HepG2 (cell line): ENCODE results near the gene RTP2. TPM values are rescaled to one million over a fixed set of nuclear protein-coding genes. Genes with fewer than 3 reads are reported as not detected.
A peak's percentile ranks its signal among the peaks of the same experiment; 100 is the strongest.

Experiments used
- GFI1 ChIP-seq: sonication (generic); formaldehyde crosslinking; IDR thresholded peaks from 2 replicates; pipeline ENCODE4 v1.5.0; 2020; ENCODE audit warnings: missing genetic modification reagents, mild to moderate bottlenecking, borderline replicate concordance
- KAT8 ChIP-seq: IDR thresholded peaks from 2 replicates; pipeline ENCODE4 v1.6.1; 2016; ENCODE audit warnings: missing genetic modification reagents, missing compliant biosample characterization
- MTA1 ChIP-seq: sonication (generic); formaldehyde crosslinking; IDR thresholded peaks from 2 replicates; pipeline ENCODE4 v1.4.0; 2020; ENCODE audit warnings: missing genetic modification reagents, mild to moderate bottlenecking, borderline replicate concordance
- NFYB ChIP-seq: sonication (generic); formaldehyde crosslinking; IDR thresholded peaks from 2 replicates; pipeline ENCODE4 v1.4.0; 2020; ENCODE audit warnings: missing genetic modification reagents
- NFYC ChIP-seq: IDR thresholded peaks from 2 replicates; pipeline ENCODE4 v1.6.1; 2016; ENCODE audit warnings: missing genetic modification reagents, missing compliant biosample characterization
- NPAS2 ChIP-seq: sonication (generic); formaldehyde crosslinking; IDR thresholded peaks from 2 replicates; pipeline ENCODE4 v1.8.0; 2022; ENCODE audit warnings: mild to moderate bottlenecking, missing genetic modification reagents, borderline replicate concordance
- PLRG1 ChIP-seq: fragments of 450-650 bp; conservative IDR thresholded peaks from 2 replicates; pipeline ENCODE4 v1.6.1; 2016
- RFX1 ChIP-seq: fragments of 450-650 bp; IDR thresholded peaks from 2 replicates; pipeline ENCODE4 v1.6.1; 2017
- SMC3 ChIP-seq: IDR thresholded peaks from 2 replicates; pipeline ENCODE4 v1.6.1; 2011; ENCODE audit warnings: low read length, improper control_type of control experiment
- SSRP1 ChIP-seq: IDR thresholded peaks from 2 replicates; pipeline ENCODE4 v1.6.1; 2016; ENCODE audit warnings: control low read depth
- TP53 ChIP-seq: sonication (generic); formaldehyde crosslinking; conservative IDR thresholded peaks from 2 replicates; pipeline ENCODE4 v1.4.0; 2020; ENCODE audit warnings: missing genetic modification reagents
- ZNF296 ChIP-seq: sonication (generic); formaldehyde crosslinking; conservative IDR thresholded peaks from 2 replicates; pipeline ENCODE4 v1.5.0; 2020; ENCODE audit warnings: mild to moderate bottlenecking, missing genetic modification reagents
- ZNF335 ChIP-seq: sonication (generic); formaldehyde crosslinking; IDR thresholded peaks from 2 replicates; pipeline ENCODE4 v1.4.0; 2020; ENCODE audit warnings: missing genetic modification reagents
- ZNF350 ChIP-seq: sonication (generic); formaldehyde crosslinking; IDR thresholded peaks from 2 replicates; pipeline ENCODE4 v1.4.0; 2020; ENCODE audit warnings: mild to moderate bottlenecking, low read depth, missing genetic modification reagents, borderline replicate concordance
- ZNF496 ChIP-seq: sonication (generic); formaldehyde crosslinking; IDR thresholded peaks from 2 replicates; pipeline ENCODE4 v1.8.1; 2023; ENCODE audit warnings: mild to moderate bottlenecking, moderate library complexity, missing genetic modification reagents; ENCODE audit not compliant: insufficient replicate concordance
- ZNF563 ChIP-seq: sonication (generic); formaldehyde crosslinking; IDR thresholded peaks from 2 replicates; pipeline ENCODE4 v1.8.0; 2022; ENCODE audit warnings: mild to moderate bottlenecking, moderate library complexity, missing genetic modification reagents
- ZNF616 ChIP-seq: sonication (generic); formaldehyde crosslinking; IDR thresholded peaks from 2 replicates; pipeline ENCODE4 v1.5.0; 2020; ENCODE audit warnings: low read depth, mild to moderate bottlenecking, missing genetic modification reagents
- ZNF850 ChIP-seq: sonication (generic); formaldehyde crosslinking; conservative IDR thresholded peaks from 2 replicates; pipeline ENCODE4 v1.9.0; 2021; ENCODE audit warnings: mild to moderate bottlenecking, missing genetic modification reagents
- polyA plus RNA-seq, 8 experiments: library from polyadenylated mRNA; depleted of rRNA in 3 of 8; stranded (reverse) in 7 of 8; unstranded in 1 of 8; fragments of >200 nt; fragmentation: Illumina TruSeq in 4 of 8; extraction: Trizol in 4 of 8; gene quantifications; 2 replicates each; pipeline versions ENCODE4 v1.2.1 to v1.2.3, GENCODE V29; 2011 to 2016; ENCODE audit warnings: low read depth in 4 of 8, missing spikeins in 1 of 8, mixed read lengths in 1 of 8; ENCODE audit not compliant: insufficient read depth in 1 of 8
- total RNA-seq, 5 experiments: library from RNA; depleted of rRNA; stranded (reverse); fragments of >200 nt; fragmentation: Illumina TruSeq; extraction: Trizol; gene quantifications; 2 replicates each; pipeline ENCODE4 v1.2.3, GENCODE V29; 2016; ENCODE audit warnings: low read depth in 1 of 5
- TF ChIP-seq, protein P1 (sequence below): sonication (generic); formaldehyde crosslinking; IDR thresholded peaks from 2 replicates; pipeline ENCODE4 v1.5.1; 2020; ENCODE audit warnings: mild to moderate bottlenecking, missing genetic modification reagents, moderate library complexity
- TF ChIP-seq, protein P2 (sequence below): sonication (generic); formaldehyde crosslinking; IDR thresholded peaks from 2 replicates; pipeline ENCODE4 v1.4.0; 2020; ENCODE audit warnings: missing genetic modification reagents
- TF ChIP-seq, protein P3 (sequence below): sonication (generic); formaldehyde crosslinking; conservative IDR thresholded peaks from 2 replicates; pipeline ENCODE4 v1.4.0; 2020; ENCODE audit warnings: missing genetic modification reagents
- TF ChIP-seq, protein P4 (sequence below): IDR thresholded peaks from 2 replicates; pipeline ENCODE4 v1.6.1; 2016; ENCODE audit warnings: missing compliant biosample characterization, missing genetic modification reagents, borderline replicate concordance

RTP2 gene
- total and polyA plus RNA-seq, 2 of the 13 experiments (the other 11 are each of a cell fraction or from before 2014, with no cell fraction given) = not detected

DNA sequence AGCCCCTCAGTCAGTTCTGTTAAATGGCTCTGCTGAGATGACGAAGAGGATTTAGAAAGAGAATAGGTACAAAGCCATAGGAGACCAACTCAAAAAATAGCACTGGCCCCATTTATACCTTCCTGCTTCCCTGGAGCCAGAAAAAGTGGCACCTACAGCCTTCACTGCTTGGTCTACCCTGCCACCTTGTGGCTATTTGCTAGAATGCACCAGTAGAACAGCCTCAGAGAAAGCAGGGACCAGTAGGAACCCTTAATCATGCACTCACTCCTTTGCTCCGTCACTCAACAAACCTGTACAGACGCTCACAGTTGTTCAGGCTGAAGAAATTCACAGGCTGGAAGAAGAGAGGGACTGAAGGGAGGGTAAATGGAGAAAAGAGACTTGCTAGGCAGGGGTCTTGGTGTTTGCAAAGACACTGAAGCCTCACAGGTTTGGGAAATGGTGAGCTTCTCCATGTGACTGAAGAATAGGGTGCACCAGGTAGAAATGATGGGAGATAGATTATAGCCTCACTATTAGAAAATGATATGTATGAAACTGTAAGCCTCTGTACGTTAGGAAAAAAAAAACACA lies 12.1 kb upstream of the RTP2 start (continued):
- TF ChIP-seq, protein P1, sequence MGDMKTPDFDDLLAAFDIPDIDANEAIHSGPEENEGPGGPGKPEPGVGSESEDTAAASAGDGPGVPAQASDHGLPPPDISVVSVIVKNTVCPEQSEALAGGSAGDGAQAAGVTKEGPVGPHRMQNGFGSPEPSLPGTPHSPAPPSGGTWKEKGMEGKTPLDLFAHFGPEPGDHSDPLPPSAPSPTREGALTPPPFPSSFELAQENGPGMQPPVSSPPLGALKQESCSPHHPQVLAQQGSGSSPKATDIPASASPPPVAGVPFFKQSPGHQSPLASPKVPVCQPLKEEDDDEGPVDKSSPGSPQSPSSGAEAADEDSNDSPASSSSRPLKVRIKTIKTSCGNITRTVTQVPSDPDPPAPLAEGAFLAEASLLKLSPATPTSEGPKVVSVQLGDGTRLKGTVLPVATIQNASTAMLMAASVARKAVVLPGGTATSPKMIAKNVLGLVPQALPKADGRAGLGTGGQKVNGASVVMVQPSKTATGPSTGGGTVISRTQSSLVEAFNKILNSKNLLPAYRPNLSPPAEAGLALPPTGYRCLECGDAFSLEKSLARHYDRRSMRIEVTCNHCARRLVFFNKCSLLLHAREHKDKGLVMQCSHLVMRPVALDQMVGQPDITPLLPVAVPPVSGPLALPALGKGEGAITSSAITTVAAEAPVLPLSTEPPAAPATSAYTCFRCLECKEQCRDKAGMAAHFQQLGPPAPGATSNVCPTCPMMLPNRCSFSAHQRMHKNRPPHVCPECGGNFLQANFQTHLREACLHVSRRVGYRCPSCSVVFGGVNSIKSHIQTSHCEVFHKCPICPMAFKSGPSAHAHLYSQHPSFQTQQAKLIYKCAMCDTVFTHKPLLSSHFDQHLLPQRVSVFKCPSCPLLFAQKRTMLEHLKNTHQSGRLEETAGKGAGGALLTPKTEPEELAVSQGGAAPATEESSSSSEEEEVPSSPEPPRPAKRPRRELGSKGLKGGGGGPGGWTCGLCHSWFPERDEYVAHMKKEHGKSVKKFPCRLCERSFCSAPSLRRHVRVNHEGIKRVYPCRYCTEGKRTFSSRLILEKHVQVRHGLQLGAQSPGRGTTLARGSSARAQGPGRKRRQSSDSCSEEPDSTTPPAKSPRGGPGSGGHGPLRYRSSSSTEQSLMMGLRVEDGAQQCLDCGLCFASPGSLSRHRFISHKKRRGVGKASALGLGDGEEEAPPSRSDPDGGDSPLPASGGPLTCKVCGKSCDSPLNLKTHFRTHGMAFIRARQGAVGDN (CRISPR knock-in tag) = no peak
- TF ChIP-seq ZNF335 (CRISPR knock-in tag) (no peak), NFYB (CRISPR knock-in tag) (no peak), PLRG1 (no peak), SSRP1 (CRISPR knock-in tag) (no peak), ZNF563 (CRISPR knock-in tag) (no peak), ZNF296 (CRISPR knock-in tag) (no peak), ZNF350 (no peak), RFX1 (no peak), ZNF850 (CRISPR knock-in tag) (no peak), ZNF496 (CRISPR knock-in tag) (no peak), MTA1 (CRISPR knock-in tag) (no peak), NPAS2 (CRISPR knock-in tag) (no peak), GFI1 (CRISPR knock-in tag) (no peak), ZNF616 (CRISPR knock-in tag) (no peak), KAT8 (CRISPR knock-in tag) (no peak), TP53 (no peak), NFYC (CRISPR knock-in tag) (no peak), SMC3 (peak; percentile 91)
- TF ChIP-seq, protein P2, sequence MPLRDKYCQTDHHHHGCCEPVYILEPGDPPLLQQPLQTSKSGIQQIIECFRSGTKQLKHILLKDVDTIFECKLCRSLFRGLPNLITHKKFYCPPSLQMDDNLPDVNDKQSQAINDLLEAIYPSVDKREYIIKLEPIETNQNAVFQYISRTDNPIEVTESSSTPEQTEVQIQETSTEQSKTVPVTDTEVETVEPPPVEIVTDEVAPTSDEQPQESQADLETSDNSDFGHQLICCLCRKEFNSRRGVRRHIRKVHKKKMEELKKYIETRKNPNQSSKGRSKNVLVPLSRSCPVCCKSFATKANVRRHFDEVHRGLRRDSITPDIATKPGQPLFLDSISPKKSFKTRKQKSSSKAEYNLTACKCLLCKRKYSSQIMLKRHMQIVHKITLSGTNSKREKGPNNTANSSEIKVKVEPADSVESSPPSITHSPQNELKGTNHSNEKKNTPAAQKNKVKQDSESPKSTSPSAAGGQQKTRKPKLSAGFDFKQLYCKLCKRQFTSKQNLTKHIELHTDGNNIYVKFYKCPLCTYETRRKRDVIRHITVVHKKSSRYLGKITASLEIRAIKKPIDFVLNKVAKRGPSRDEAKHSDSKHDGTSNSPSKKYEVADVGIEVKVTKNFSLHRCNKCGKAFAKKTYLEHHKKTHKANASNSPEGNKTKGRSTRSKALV (CRISPR knock-in tag) = no peak
- TF ChIP-seq, protein P3, sequence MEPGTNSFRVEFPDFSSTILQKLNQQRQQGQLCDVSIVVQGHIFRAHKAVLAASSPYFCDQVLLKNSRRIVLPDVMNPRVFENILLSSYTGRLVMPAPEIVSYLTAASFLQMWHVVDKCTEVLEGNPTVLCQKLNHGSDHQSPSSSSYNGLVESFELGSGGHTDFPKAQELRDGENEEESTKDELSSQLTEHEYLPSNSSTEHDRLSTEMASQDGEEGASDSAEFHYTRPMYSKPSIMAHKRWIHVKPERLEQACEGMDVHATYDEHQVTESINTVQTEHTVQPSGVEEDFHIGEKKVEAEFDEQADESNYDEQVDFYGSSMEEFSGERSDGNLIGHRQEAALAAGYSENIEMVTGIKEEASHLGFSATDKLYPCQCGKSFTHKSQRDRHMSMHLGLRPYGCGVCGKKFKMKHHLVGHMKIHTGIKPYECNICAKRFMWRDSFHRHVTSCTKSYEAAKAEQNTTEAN (CRISPR knock-in tag) = no peak
- TF ChIP-seq, protein P4, sequence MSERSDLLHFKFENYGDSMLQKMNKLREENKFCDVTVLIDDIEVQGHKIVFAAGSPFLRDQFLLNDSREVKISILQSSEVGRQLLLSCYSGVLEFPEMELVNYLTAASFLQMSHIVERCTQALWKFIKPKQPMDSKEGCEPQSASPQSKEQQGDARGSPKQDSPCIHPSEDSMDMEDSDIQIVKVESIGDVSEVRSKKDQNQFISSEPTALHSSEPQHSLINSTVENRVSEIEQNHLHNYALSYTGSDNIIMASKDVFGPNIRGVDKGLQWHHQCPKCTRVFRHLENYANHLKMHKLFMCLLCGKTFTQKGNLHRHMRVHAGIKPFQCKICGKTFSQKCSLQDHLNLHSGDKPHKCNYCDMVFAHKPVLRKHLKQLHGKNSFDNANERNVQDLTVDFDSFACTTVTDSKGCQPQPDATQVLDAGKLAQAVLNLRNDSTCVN (CRISPR knock-in tag) = 0 out of 2 replicates have a peak, but pooled peaks have one; percentile 26
